Measurements from ENCODE around the gene DDIT4. TPM values are rescaled to one million over a fixed set of nuclear protein-coding genes. Genes with fewer than 3 reads are reported as not detected.

Gene DDIT4
- total and polyA plus RNA-seq, 9 of the 15 experiments (the other 6 are each of a cell fraction or from before 2014, with no cell fraction given): 8.2 to 675 (median 159) TPM

DNA sequence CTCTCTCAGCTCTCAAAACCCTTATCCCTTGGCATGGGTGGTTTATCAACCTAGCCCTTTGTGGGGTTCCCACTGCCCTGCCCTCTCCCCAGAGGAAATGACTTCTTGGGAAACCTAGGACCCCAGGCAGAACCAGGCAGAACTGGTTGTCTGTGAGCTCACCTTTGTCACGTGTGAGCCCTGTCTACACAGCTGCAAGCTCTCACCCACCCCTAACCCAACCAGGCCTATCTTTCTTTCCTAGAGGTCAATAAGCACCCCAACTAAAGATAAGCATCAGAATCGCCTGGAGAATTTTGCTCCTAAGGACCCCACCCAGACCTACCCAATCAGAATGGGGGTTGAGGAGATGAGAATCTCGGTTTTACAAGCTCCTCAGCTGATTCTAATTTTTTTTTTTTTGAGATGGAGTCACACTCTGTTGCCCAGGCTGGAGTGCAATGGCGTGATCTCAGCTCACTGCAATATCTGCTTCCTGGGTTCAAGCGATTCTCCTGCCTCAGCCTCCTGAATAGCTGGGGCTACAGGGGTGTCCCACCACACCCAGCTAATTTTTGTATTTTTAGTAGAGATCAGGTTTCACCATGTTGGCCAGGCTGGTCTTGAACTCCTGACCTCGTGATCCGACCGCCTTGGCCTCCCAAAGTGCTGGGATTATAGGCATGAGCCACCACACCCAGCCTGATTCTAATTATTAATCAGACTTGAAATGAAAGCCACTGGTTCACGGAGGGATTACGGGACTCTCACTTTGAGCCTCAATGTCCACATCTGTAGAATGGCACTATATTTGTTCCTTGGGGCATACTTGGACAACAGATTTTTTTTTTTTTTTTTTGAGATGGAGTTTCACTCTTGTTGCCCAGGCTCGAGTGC is 7.5 kb upstream of the DDIT4 start (continued):
- TF ChIP-seq, protein P1, sequence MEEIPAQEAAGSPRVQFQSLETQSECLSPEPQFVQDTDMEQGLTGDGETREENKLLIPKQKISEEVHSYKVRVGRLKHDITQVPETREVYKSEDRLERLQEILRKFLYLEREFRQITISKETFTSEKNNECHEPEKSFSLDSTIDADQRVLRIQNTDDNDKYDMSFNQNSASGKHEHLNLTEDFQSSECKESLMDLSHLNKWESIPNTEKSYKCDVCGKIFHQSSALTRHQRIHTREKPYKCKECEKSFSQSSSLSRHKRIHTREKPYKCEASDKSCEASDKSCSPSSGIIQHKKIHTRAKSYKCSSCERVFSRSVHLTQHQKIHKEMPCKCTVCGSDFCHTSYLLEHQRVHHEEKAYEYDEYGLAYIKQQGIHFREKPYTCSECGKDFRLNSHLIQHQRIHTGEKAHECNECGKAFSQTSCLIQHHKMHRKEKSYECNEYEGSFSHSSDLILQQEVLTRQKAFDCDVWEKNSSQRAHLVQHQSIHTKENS (CRISPR knock-in tag; IDR thresholded peaks at IDR 0.05): no peak
- no peak for TF ChIP-seq SREBF2 (CRISPR knock-in tag; IDR thresholded peaks at IDR 0.05)
- TF ChIP-seq FOXA3 (CRISPR knock-in tag; conservative IDR thresholded peaks at IDR 0.05 in 1 of 2, IDR thresholded peaks at IDR 0.05 in 1 of 2): no peak
- TF ChIP-seq HIVEP1 (CRISPR knock-in tag; IDR thresholded peaks at IDR 0.05): no peak
- TF ChIP-seq RBM39 (optimal IDR thresholded peaks at IDR 0.05; ENCODE audit: low read depth, low read length): no peak
- TF ChIP-seq, protein P2, sequence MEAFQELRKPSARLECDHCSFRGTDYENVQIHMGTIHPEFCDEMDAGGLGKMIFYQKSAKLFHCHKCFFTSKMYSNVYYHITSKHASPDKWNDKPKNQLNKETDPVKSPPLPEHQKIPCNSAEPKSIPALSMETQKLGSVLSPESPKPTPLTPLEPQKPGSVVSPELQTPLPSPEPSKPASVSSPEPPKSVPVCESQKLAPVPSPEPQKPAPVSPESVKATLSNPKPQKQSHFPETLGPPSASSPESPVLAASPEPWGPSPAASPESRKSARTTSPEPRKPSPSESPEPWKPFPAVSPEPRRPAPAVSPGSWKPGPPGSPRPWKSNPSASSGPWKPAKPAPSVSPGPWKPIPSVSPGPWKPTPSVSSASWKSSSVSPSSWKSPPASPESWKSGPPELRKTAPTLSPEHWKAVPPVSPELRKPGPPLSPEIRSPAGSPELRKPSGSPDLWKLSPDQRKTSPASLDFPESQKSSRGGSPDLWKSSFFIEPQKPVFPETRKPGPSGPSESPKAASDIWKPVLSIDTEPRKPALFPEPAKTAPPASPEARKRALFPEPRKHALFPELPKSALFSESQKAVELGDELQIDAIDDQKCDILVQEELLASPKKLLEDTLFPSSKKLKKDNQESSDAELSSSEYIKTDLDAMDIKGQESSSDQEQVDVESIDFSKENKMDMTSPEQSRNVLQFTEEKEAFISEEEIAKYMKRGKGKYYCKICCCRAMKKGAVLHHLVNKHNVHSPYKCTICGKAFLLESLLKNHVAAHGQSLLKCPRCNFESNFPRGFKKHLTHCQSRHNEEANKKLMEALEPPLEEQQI (IDR thresholded peaks at IDR 0.05): no peak
- TF ChIP-seq TRIM24 (IDR thresholded peaks at IDR 0.05): 0 out of 4 replicates have a peak, but pooled peaks of 1 of the 2 experiments have one; percentile 53
- no peak for TF ChIP-seq PHF8 (IDR thresholded peaks at IDR 0.05; ENCODE audit: borderline replicate concordance, low read length)
- TF ChIP-seq KDM2B (CRISPR knock-in tag; IDR thresholded peaks at IDR 0.05): no peak
- TF ChIP-seq CHD2 (IDR thresholded peaks at IDR 0.05; ENCODE audit: low read depth, low read length): no peak
- no peak for TF ChIP-seq CAMTA2 (CRISPR knock-in tag; conservative IDR thresholded peaks at IDR 0.05)
- TF ChIP-seq LCOR (CRISPR knock-in tag; IDR thresholded peaks at IDR 0.05): no peak
- no peak for TF ChIP-seq HNRNPUL1 (IDR thresholded peaks at IDR 0.05; ENCODE audit: low read length)
- TF ChIP-seq HLTF (IDR thresholded peaks at IDR 0.05): no peak
- TF ChIP-seq XRCC4 (IDR thresholded peaks at IDR 0.05; ENCODE audit: extremely low read depth, insufficient read depth, insufficient read length): no peak
- no peak for TF ChIP-seq POLR3A (IDR thresholded peaks at IDR 0.05; ENCODE audit: borderline replicate concordance, extremely low read depth, insufficient read depth, insufficient read length)
- no peak for TF ChIP-seq HNRNPK (IDR thresholded peaks at IDR 0.05; ENCODE audit: low read depth, low read length, poor library complexity, severe bottlenecking)
- no peak for TF ChIP-seq NCOA4 (IDR thresholded peaks at IDR 0.05; ENCODE audit: partially characterized antibody)
- TF ChIP-seq ZEB2 (IDR thresholded peaks at IDR 0.05): 0 out of 2 replicates have a peak, but pooled peaks have one; percentile 18
- no peak for TF ChIP-seq POLR2G (IDR thresholded peaks at IDR 0.05; ENCODE audit: low read depth, low read length)
- TF ChIP-seq RBM17 (IDR thresholded peaks at IDR 0.05; ENCODE audit: borderline replicate concordance, low read depth, low read length): no peak
- no peak for TF ChIP-seq EP400 (IDR thresholded peaks at IDR 0.05)
- no peak for TF ChIP-seq ZNF408 (CRISPR knock-in tag; IDR thresholded peaks at IDR 0.05; ENCODE audit: low read depth)
- TF ChIP-seq TAF9B (IDR thresholded peaks at IDR 0.05; ENCODE audit: partially characterized antibody): no peak
- TF ChIP-seq ZKSCAN3 (CRISPR knock-in tag; IDR thresholded peaks at IDR 0.05): no peak
- TF ChIP-seq TAF15 (IDR thresholded peaks at IDR 0.05; ENCODE audit: low read depth, low read length): no peak
- TF ChIP-seq SIN3B (IDR thresholded peaks at IDR 0.05; ENCODE audit: low read depth): no peak
- TF ChIP-seq SMC3 (conservative IDR thresholded peaks at IDR 0.05; ENCODE audit: insufficient read depth, low read depth, low read length): no peak
